Spleen (tissue), 11 donors: ENCODE measurements around the gene IDI2. TPM values are rescaled to one million over a fixed set of nuclear protein-coding genes. Genes with fewer than 3 reads are reported as not detected.

Experiments used
- DNase-seq: peaks from one replicate; pipeline ENCODE4 v3.0.0-alpha.2; 2020
- H3K27ac ChIP-seq, 8 donors: fragments of 200-600 bp; sonication (generic) in 7 of 8; 1 replicate in 4 of 8; 2 replicates in 4 of 8; pipeline versions ENCODE4 v1.5.0 to v1.8.0; 2016 to 2021; ENCODE audit warnings: inconsistent platforms in 4 of 8, mild to moderate bottlenecking in 4 of 8, moderate library complexity in 1 of 8
- H3K27me3 ChIP-seq, 7 donors: fragments of 200-600 bp; sonication (generic) in 6 of 7; replicated peaks in 1 of 7; 1 replicate in 4 of 7; 2 replicates in 3 of 7; pipeline versions ENCODE4 v1.5.0 to v1.8.0; 2016 to 2021; ENCODE audit warnings: inconsistent platforms in 3 of 7, mild to moderate bottlenecking in 1 of 7
- H3K36me3 ChIP-seq, 6 donors: fragments of 200-600 bp; sonication (generic) in 5 of 6; 1 replicate in 4 of 6; 2 replicates in 2 of 6; pipeline versions ENCODE4 v1.5.0 to v1.8.0; 2016 to 2021; ENCODE audit warnings: inconsistent platforms in 2 of 6
- H3K4me1 ChIP-seq, 6 donors: fragments of 200-600 bp; sonication (generic) in 5 of 6; 1 replicate in 3 of 6; 2 replicates in 3 of 6; pipeline versions ENCODE4 v1.5.0 to v1.8.0; 2016 to 2021; ENCODE audit warnings: inconsistent platforms in 3 of 6
- H3K4me3 ChIP-seq, 8 donors: fragments of 200-600 bp; sonication (generic) in 7 of 8; 1 replicate in 4 of 8; 2 replicates in 4 of 8; pipeline versions ENCODE4 v1.5.0 to v1.8.0; 2016 to 2021; ENCODE audit warnings: inconsistent platforms in 4 of 8, mild to moderate bottlenecking in 4 of 8, moderate library complexity in 2 of 8
- H3K9me3 ChIP-seq, 8 donors: fragments of 200-600 bp; sonication (generic) in 7 of 8; 1 replicate in 4 of 8; 2 replicates in 4 of 8; pipeline versions ENCODE4 v1.5.0 to v1.8.0; 2016 to 2021; ENCODE audit warnings: inconsistent platforms in 4 of 8
- CTCF ChIP-seq, 11 experiments: fragments of 200-600 bp in 7 of 11; fragments of 450-650 bp in 4 of 11; sonication (generic) in 4 of 11; IDR thresholded peaks in 8 of 11; conservative IDR thresholded peaks in 3 of 11; 1 replicate in 7 of 11; 2 replicates in 4 of 11; pipeline versions ENCODE4 v1.4.0 to v1.8.0; 2016 to 2021; ENCODE audit warnings: antibody characterized with exemption in 11 of 11, inconsistent platforms in 4 of 11, mild to moderate bottlenecking in 1 of 11
- POLR2A ChIP-seq, 3 donors: fragments of 450-650 bp; IDR thresholded peaks; one replicate each; pipeline ENCODE4 v1.5.1; 2017; ENCODE audit warnings: antibody characterized with exemption in 3 of 3, mild to moderate bottlenecking in 1 of 3
- POLR2AphosphoS5 ChIP-seq, 3 donors: sonication (generic); formaldehyde crosslinking; IDR thresholded peaks; one replicate each; pipeline ENCODE4 v1.5.1; 2017; ENCODE audit warnings: antibody characterized with exemption in 3 of 3
- WGBS, 5 donors: extraction: QIAGEN DNeasy Blood & Tissue Kit in 3 of 5; methylation state at CpG; one replicate each; pipeline versions ENCODE4 v1.1.5 to v1.1.7; 2013 to 2018; 5-methylcytosine and 5-hydroxymethylcytosine counted together
- intact Hi-C: fragments of 100-400 bp; cut with DNase I; formaldehyde crosslinking; loops from one replicate; pipeline ENCODE4 v1.15.0; 2023; ENCODE audit warnings: low total_unique reads
- polyA plus RNA-seq, 3 donors: library from polyadenylated mRNA; stranded (reverse); fragments of 200-250 nt; gene quantifications; one replicate each; pipeline ENCODE4 v1.2.1, GENCODE V29; 2013
- total RNA-seq, 7 donors: library from RNA; depleted of rRNA in 3 of 7; stranded (reverse); fragments of >200 nt in 3 of 7; fragmentation: NEBNext Ultra II Directional in 4 of 7; extraction: Animal tissue kit (Norgen Biotek cat#: 25700) in 4 of 7; gene quantifications; one replicate each; pipeline versions ENCODE4 v1.1.0 to v1.2.1, GENCODE V29; 2016 to 2021
- donor health status: healthy with polysubstance abuse.
- donor health status: DM: no; HTN: no; CAD: no; lungs with moderate emphysema.
- donor health status: DM: no; HTN: no; CAD: no.
- donor health status: Bipolar disorder and iron deficiency.
- donor health status: healthy.
- donor health status: DM: no; HTN: no; CAD: no.
- donor health status: DM: yes; HTN: yes; CAD: no.

IDI2 gene
- total and polyA plus RNA-seq, 10 donors = 0.06 to 0.09 TPM; not detected in 8

- no peak for TF ChIP-seq POLR2AphosphoS5 (IDR thresholded peaks at IDR 0.05)
- no peak for TF ChIP-seq POLR2A (IDR thresholded peaks at IDR 0.05)
- TF ChIP-seq CTCF (IDR thresholded peaks at IDR 0.05 in 8 of 11, conservative IDR thresholded peaks at IDR 0.05 in 3 of 11) = no peak
- DNase-seq = no peak
- H3K9me3 ChIP-seq = no peaks in the 10 kb centered on the region
- H3K27ac ChIP-seq = peak overlapping the region; percentile 29 to 100 (median 68)
- 68 to 79% (median 73%) methylated on average over 7 of the region's 7 CpGs for WGBS, 5 donors
- H3K27me3 ChIP-seq = no peaks in the 10 kb centered on the region
- peaks cover 41 to 96% (median 76%) of the 10 kb centered on the region in 6 donors for H3K4me1 ChIP-seq
- no peak overlapping the region for H3K4me3 ChIP-seq
- H3K36me3 ChIP-seq = peaks cover 0 to 34% (median 4%) of the 10 kb centered on the region in 6 donors
- intact Hi-C loops = no loop called here
Observed at GRCh38 chr10:1061930-1062774, 36.5 kb upstream of the IDI2 start.

GRCh38 chr10:1059902-1060301 is 34.2 kb upstream of the IDI2 start:
- no peak for TF ChIP-seq CTCF (IDR thresholded peaks at IDR 0.05 in 8 of 11, conservative IDR thresholded peaks at IDR 0.05 in 3 of 11)
- Histone ChIP-seq H3K27me3 (no peaks in the 10 kb centered on the region), H3K27ac (peak overlapping the region in 2 of 8 donors; percentile 100), H3K36me3 (peaks cover 0 to 34% (median 4%) of the 10 kb centered on the region in 6 donors), H3K4me1 (peaks cover 49 to 90% (median 83%) of the 10 kb centered on the region in 6 donors), H3K4me3 (no peak overlapping the region), H3K9me3 (no peaks in the 10 kb centered on the region)
- DNase-seq = no peak
- intact Hi-C loops = loop anchor here (5.0 kb wide), 1 partner anchor 128 kb away; the partner anchor contains the start of gene LARP4B
- 92 to 94% (median 93%) methylated on average over 8 of the region's 8 CpGs for WGBS, 5 donors

GRCh38 chr10:1058017-1058416 is 32.4 kb upstream of the IDI2 start:
- Histone ChIP-seq H3K36me3 (peaks cover 0 to 41% (median 14%) of the 10 kb centered on the region in 6 donors), H3K4me1 (peaks cover 58 to 90% (median 86%) of the 10 kb centered on the region in 6 donors), H3K27ac (peak overlapping the region in 7 of 8 donors; percentile 99 to 100 (median 100)), H3K4me3 (peak overlapping the region in 6 of 8 donors; percentile 88 to 99 (median 92)), H3K9me3 (no peaks in the 10 kb centered on the region), H3K27me3 (no peaks in the 10 kb centered on the region)
- TF ChIP-seq POLR2AphosphoS5 (IDR thresholded peaks at IDR 0.05) = no peak
- no peak for TF ChIP-seq POLR2A (IDR thresholded peaks at IDR 0.05)
- no peak for TF ChIP-seq CTCF (IDR thresholded peaks at IDR 0.05 in 8 of 11, conservative IDR thresholded peaks at IDR 0.05 in 3 of 11)
- DNase-seq = no peak
- intact Hi-C loops = loop anchor here (5.0 kb wide), 1 partner anchor 126 kb away; the partner anchor contains the start of gene LARP4B
- WGBS, 5 donors = 48 to 58% (median 52%) methylated on average over 7 of the region's 7 CpGs

DNA sequence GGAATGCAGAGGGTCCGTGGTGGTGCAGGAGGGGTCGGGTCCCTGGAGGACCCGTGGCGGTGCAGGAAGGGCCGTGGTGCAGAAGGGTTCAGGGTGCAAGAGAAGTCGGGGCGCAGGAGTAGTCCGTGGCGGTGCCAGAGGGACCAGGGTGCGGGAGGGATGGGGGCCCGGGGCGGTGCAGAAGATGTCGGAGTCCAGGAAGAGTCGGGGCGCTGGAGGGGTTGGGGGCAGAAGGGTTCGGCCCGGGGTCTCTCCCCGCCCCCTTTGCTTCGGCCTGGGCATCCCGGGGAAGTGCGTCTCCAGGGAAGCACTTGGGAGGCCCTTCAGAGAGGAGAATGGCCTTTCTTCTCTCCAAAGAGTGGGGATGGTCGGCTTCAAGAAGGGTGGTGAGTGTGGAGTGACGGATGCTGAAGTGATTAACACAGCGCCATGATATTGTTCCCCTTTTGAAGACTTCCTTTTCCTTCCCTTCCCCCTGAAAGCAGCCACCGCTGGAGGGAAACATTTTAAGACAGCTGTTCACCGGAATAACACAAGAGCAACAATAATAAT is 31.5 kb upstream of the IDI2 start:
- no peak for DNase-seq
- no peaks in the 10 kb centered on the region for H3K9me3 ChIP-seq
- H3K4me3 ChIP-seq = peak overlapping the region; percentile 88 to 99 (median 95)
- H3K27ac ChIP-seq = peak overlapping the region; percentile 96 to 100 (median 100)
- no peaks in the 10 kb centered on the region for H3K27me3 ChIP-seq
- TF ChIP-seq POLR2A (IDR thresholded peaks at IDR 0.05) (no peak), CTCF (IDR thresholded peaks at IDR 0.05 in 8 of 11, conservative IDR thresholded peaks at IDR 0.05 in 3 of 11) (no peak), POLR2AphosphoS5 (IDR thresholded peaks at IDR 0.05) (no peak)
- intact Hi-C loops = loop anchor here (5.0 kb wide), 1 partner anchor 125 kb away; the partner anchor contains the start of gene LARP4B
- peaks cover 53 to 90% (median 79%) of the 10 kb centered on the region in 6 donors for H3K4me1 ChIP-seq
- peaks cover 0 to 43% (median 22%) of the 10 kb centered on the region in 6 donors for H3K36me3 ChIP-seq
- WGBS, 5 donors = 1 to 2% (median 1%) methylated on average over 22 to 26 of the region's 26 CpGs
